Fibroblast of peridontal ligament (primary cell): Measurements from ENCODE around the gene KRTAP5-10.
"Not testable (repeated sequence)": the region's sequence is repeated elsewhere in the genome, so short reads cannot be mapped to it uniquely, and the experiment has no call there.

Source experiments
- DNase-seq: peaks from one replicate; pipeline ENCODE4 v3.0.0-alpha.2; 2010; ENCODE audit errors: extremely low read depth

KRTAP5-10 gene

GRCh38 chr11:71611218-71611910 lies 46.0 kb downstream of the KRTAP5-10 start:
- not testable (repeated sequence) for DNase-seq

- not testable (repeated sequence) for DNase-seq
Measured at GRCh38 chr11:71613931-71614330, 48.6 kb downstream of the KRTAP5-10 start.

- DNase-seq, result not testable (repeated sequence)
Measured at GRCh38 chr11:71614366-71614917, 49.1 kb downstream of the KRTAP5-10 start.

GRCh38 chr11:71615003-71615402 lies 49.6 kb downstream of the KRTAP5-10 start:
- not testable (repeated sequence) for DNase-seq
